Mucosa of rectum (tissue), 2 donors: ENCODE data around the gene DNAJC15.
A peak's percentile ranks its signal among the peaks of the same experiment; 100 is the strongest.
"Not testable (repeated sequence)": the region's sequence is repeated elsewhere in the genome, so short reads cannot be mapped to it uniquely, and the experiment has no call there.

Experiments used
- H3K27ac ChIP-seq, 2 donors: one replicate each; pipeline ENCODE4 v1.7.0; 2013; ENCODE audit warnings: inconsistent platforms in 2 of 2, low read depth in 2 of 2, low read length in 2 of 2
- H3K27me3 ChIP-seq, 2 donors: one replicate each; pipeline ENCODE4 v1.7.0; 2013; ENCODE audit warnings: low read length in 2 of 2; ENCODE audit not compliant: control insufficient read depth in 2 of 2, insufficient read depth in 2 of 2
- H3K36me3 ChIP-seq, 2 donors: one replicate each; pipeline ENCODE4 v1.7.0; 2013; ENCODE audit warnings: low read length in 2 of 2; ENCODE audit not compliant: control insufficient read depth in 2 of 2, insufficient read depth in 2 of 2
- H3K4me1 ChIP-seq, 2 donors: one replicate each; pipeline ENCODE4 v1.7.0; 2013; ENCODE audit warnings: low read length in 2 of 2, mild to moderate bottlenecking in 1 of 2; ENCODE audit not compliant: control insufficient read depth in 2 of 2, insufficient read depth in 2 of 2
- H3K4me3 ChIP-seq, 2 donors: one replicate each; pipeline ENCODE4 v1.7.0; 2013; ENCODE audit warnings: low read length in 2 of 2
- H3K9ac ChIP-seq, 2 donors: one replicate each; pipeline ENCODE4 v1.7.0; 2013; ENCODE audit warnings: low read length in 2 of 2, low read depth in 1 of 2, mild to moderate bottlenecking in 1 of 2
- H3K9me3 ChIP-seq, 2 donors: one replicate each; pipeline ENCODE4 v1.7.0; 2013; ENCODE audit warnings: low read length in 2 of 2; ENCODE audit not compliant: control insufficient read depth in 2 of 2
- donor health status: healthy.
- donor health status: Normal muscosa, but diverticular disease.

The DNAJC15 gene

GRCh38 chr13:43058831-43059230, 35.4 kb downstream of the DNAJC15 start:
- H3K27ac ChIP-seq: peak overlapping the region; percentile 62 to 72
- peaks cover 19 to 28% of the 10 kb centered on the region in 2 donors for H3K4me1 ChIP-seq
- no peaks in the 10 kb centered on the region for H3K27me3 ChIP-seq
- no peaks in the 10 kb centered on the region for H3K9me3 ChIP-seq
- H3K36me3 ChIP-seq: no peaks in the 10 kb centered on the region
- H3K4me3 ChIP-seq: no peak overlapping the region
- no peak overlapping the region for H3K9ac ChIP-seq

DNA sequence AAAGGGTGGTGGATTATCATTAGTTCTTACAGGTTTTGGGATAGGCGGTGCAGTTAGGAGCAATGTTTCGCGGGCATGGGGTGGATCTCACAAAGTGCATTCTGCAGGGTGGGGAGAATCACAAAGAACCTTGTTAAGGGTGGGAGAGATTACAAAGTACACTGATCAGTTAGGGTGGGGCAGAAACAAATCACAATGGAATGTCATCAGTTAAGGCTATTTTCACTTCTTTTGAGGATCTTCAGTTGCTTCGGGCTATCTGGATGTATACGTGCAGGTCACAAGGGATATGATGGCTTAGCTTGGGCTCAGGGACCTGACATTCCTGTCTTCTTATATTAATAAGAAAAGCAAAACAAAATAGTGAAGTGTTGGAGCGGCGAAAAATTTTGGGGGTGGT, 36.4 kb downstream of the DNAJC15 start:
- H3K36me3 ChIP-seq, H3K27me3 ChIP-seq, H3K9me3 ChIP-seq, H3K4me3 ChIP-seq, H3K27ac ChIP-seq, H3K9ac ChIP-seq: not testable (repeated sequence)
- peaks cover 13 to 19% of the 10 kb centered on the region in 2 donors for H3K4me1 ChIP-seq

GRCh38 chr13:43060806-43061205, 37.4 kb downstream of the DNAJC15 start:
- not testable (repeated sequence) for H3K4me3 ChIP-seq, H3K9me3 ChIP-seq, H3K27ac ChIP-seq, H3K27me3 ChIP-seq, H3K9ac ChIP-seq, H3K36me3 ChIP-seq
- peaks cover 13 to 19% of the 10 kb centered on the region in 2 donors for H3K4me1 ChIP-seq

DNA sequence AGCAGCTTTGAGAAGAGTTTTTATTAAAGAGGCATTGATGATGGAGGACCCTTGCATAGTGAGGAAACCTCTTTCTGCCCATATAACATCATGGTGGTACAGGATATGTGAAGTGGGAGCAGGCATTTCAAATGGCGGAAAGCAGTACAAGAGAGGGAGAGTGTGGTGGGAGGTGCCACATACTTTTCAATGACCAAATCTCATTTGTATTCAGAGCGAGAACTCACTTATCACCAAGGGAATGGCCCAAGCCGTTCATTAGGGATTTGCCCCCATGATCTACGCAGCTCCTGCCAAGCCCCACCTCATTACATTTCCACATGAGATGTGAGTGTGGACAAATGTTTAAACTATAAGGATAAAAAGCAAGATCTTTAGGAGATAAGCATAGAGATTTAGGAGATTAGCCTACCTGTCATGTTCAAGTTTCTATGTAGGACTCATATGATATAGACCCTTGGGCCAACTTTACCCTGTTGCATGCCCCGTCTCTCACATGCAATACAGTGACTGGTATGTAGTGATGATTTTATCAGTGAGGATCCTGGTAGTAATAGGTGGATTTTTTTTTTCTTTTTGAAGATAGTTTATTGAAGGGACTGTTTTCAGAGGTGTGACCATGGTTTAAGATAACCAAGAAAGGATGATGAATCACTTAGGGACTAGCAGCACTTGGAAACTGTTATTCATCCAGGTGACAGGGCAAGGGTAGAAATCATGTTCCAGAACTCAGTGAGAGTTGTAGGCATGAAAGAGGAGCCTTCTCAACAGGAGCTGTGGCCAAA, 38.3 kb downstream of the DNAJC15 start:
- H3K27ac ChIP-seq: no peak overlapping the region
- no peak overlapping the region for H3K4me3 ChIP-seq
- H3K4me1 ChIP-seq: peaks cover 13 to 16% of the 10 kb centered on the region in 2 donors
- no peak overlapping the region for H3K9ac ChIP-seq
- H3K27me3 ChIP-seq: no peaks in the 10 kb centered on the region
- H3K36me3 ChIP-seq: no peaks in the 10 kb centered on the region
- H3K9me3 ChIP-seq: no peaks in the 10 kb centered on the region

GRCh38 chr13:43071824-43072223, 48.4 kb downstream of the DNAJC15 start:
- Histone ChIP-seq H3K4me3 (no peak overlapping the region), H3K4me1 (no peaks in the 10 kb centered on the region), H3K9me3 (no peaks in the 10 kb centered on the region), H3K27ac (no peak overlapping the region), H3K36me3 (peaks cover 4 to 9% of the 10 kb centered on the region in 2 donors), H3K9ac (no peak overlapping the region), H3K27me3 (no peaks in the 10 kb centered on the region)

DNA sequence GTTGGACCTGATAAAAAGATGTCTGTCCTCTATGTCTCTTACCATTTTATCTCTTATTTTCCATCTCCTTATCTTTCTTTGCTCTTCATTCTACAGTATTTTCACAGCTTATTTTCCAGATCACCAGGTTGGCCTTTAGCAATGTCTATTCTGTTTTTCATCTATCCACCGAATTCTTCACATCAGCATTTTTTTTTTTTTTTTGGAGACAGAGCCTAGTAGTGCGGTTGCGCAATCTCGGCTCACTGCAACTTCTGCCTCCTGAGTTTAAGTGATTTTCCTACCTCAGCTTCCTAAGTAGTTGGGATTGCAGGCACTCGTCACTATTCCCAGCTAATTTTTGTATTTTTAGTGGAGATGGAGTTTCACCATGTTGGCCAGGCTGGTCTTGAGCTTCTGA, 49.0 kb downstream of the DNAJC15 start:
- H3K36me3 ChIP-seq: peaks cover 4 to 9% of the 10 kb centered on the region in 2 donors
- no peaks in the 10 kb centered on the region for H3K9me3 ChIP-seq
- no peaks in the 10 kb centered on the region for H3K4me1 ChIP-seq
- H3K27me3 ChIP-seq: no peaks in the 10 kb centered on the region
- H3K9ac ChIP-seq: no peak overlapping the region
- H3K27ac ChIP-seq: no peak overlapping the region
- H3K4me3 ChIP-seq: no peak overlapping the region

- Histone ChIP-seq H3K27me3 (no peaks in the 10 kb centered on the region), H3K9me3 (no peaks in the 10 kb centered on the region), H3K4me1 (no peaks in the 10 kb centered on the region), H3K4me3 (no peak overlapping the region), H3K27ac (no peak overlapping the region), H3K9ac (no peak overlapping the region), H3K36me3 (peaks cover under 1 to 4% of the 10 kb centered on the region in 2 donors)
These were observed 51.6 kb downstream of the DNAJC15 start for GRCh38 chr13:43074824-43075510.

GRCh38 chr13:43075511-43075902, 52.1 kb downstream of the DNAJC15 start:
- H3K9me3 ChIP-seq, H3K27ac ChIP-seq, H3K27me3 ChIP-seq, H3K4me3 ChIP-seq, H3K9ac ChIP-seq, H3K4me1 ChIP-seq, H3K36me3 ChIP-seq: not testable (repeated sequence)

DNA sequence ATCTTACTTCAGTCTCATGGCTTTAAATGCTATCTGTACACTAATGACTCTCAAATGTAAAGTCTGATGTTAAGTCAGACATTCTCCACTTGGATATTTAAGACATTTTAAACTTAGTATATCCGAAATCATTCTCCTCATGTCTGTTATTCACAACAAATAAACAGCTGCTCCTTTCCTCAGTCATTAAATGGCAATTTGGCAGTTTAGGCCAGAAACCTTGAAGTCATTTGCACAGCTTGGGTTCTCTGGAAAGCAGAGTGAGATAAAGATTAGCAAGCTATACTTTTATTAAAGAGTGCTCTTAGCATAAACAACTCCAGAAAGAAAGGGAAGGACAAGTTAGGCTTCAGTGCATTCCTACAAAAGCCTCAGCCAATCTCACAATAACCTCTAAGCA, 53.7 kb downstream of the DNAJC15 start:
- no peaks in the 10 kb centered on the region for H3K4me1 ChIP-seq

GRCh38 chr13:43077461-43077860, 54.1 kb downstream of the DNAJC15 start:
- no peak overlapping the region for H3K27ac ChIP-seq
- no peaks in the 10 kb centered on the region for H3K4me1 ChIP-seq

More for the DNA sequence above, 53.7 kb downstream of the DNAJC15 start:
- peaks cover 0 to 5% of the 10 kb centered on the region in 2 donors for H3K36me3 ChIP-seq
- H3K4me3 ChIP-seq: no peak overlapping the region
- no peak overlapping the region for H3K9ac ChIP-seq
- H3K27me3 ChIP-seq: no peaks in the 10 kb centered on the region
- no peak overlapping the region for H3K27ac ChIP-seq
- H3K9me3 ChIP-seq: no peaks in the 10 kb centered on the region

More at GRCh38 chr13:43077461-43077860, 54.1 kb downstream of the DNAJC15 start:
- H3K9ac ChIP-seq: no peak overlapping the region
- H3K36me3 ChIP-seq: peaks cover 0 to 5% of the 10 kb centered on the region in 2 donors
- no peak overlapping the region for H3K4me3 ChIP-seq
- H3K9me3 ChIP-seq: no peaks in the 10 kb centered on the region
- H3K27me3 ChIP-seq: no peaks in the 10 kb centered on the region
